Ovary (tissue), 9 donors: ENCODE data around the gene SLC35E4. TPM values are rescaled to one million over a fixed set of nuclear protein-coding genes. Genes with fewer than 3 reads are reported as not detected.

Experiments
- DNase-seq, 5 donors: peaks; one replicate each; pipeline ENCODE4 v3.0.0-alpha.2; 2019 to 2020
- H3K27ac ChIP-seq, 2 donors: fragments of 200-600 bp; one replicate each; pipeline versions ENCODE4 v1.5.1 to v1.8.0; 2019 to 2022
- H3K27me3 ChIP-seq: fragments of 200-600 bp; one replicate; pipeline ENCODE4 v1.8.0; 2022
- H3K36me3 ChIP-seq: fragments of 200-600 bp; sonication (generic); one replicate; pipeline ENCODE4 v1.5.1; 2019
- H3K4me1 ChIP-seq: one replicate; pipeline ENCODE4 v1.8.1; 2013; ENCODE audit warnings: mild to moderate bottlenecking, moderate library complexity; ENCODE audit not compliant: insufficient read depth
- H3K4me3 ChIP-seq: fragments of 200-600 bp; sonication (generic); one replicate; pipeline ENCODE4 v1.5.1; 2017
- H3K9me3 ChIP-seq, 2 donors: fragments of 200-600 bp in 1 of 2; sonication (generic) in 1 of 2; one replicate each; pipeline versions ENCODE4 v1.5.1 to v1.8.1; 2013 to 2019; ENCODE audit warnings: mild to moderate bottlenecking in 1 of 2, moderate library complexity in 1 of 2
- CTCF ChIP-seq, 3 donors: fragments of 450-650 bp in 2 of 3; fragments of 200-600 bp in 1 of 3; IDR thresholded peaks; one replicate each; pipeline versions ENCODE4 v1.5.1 to v1.8.0; 2016 to 2022; ENCODE audit warnings: antibody characterized with exemption in 3 of 3, mild to moderate bottlenecking in 1 of 3
- EP300 ChIP-seq: sonication (generic); formaldehyde crosslinking; IDR thresholded peaks from one replicate; pipeline ENCODE4 v1.6.1; 2017; ENCODE audit warnings: antibody characterized with exemption
- POLR2A ChIP-seq: fragments of 450-650 bp; IDR thresholded peaks from one replicate; pipeline ENCODE4 v1.6.1; 2017; ENCODE audit warnings: antibody characterized with exemption, mild to moderate bottlenecking, moderate library complexity
- WGBS, 3 donors: extraction: QIAGEN DNeasy Blood & Tissue Kit in 1 of 3; methylation state at CpG; one replicate each; pipeline versions ENCODE4 v1.1.5 to v1.1.7; 2013 to 2017; 5-methylcytosine and 5-hydroxymethylcytosine counted together
- intact Hi-C, 4 donors: fragments of 100-400 bp; cut with DNase I; formaldehyde crosslinking; loops; one replicate each; pipeline versions ENCODE4 v1.11.0 to v1.15.1; 2022 to 2023
- polyA plus RNA-seq, 2 donors: library from polyadenylated mRNA; stranded (reverse); fragments of 200-250 nt in 1 of 2; fragments of 350-450 nt in 1 of 2; fragmentation: Illumina TruSeq in 1 of 2; extraction: RNeasy Lipid Tissue Mini Kit (QIAGEN cat#74804) in 1 of 2; gene quantifications; one replicate each; pipeline ENCODE4 v1.2.3, GENCODE V29; 2013 to 2014
- total RNA-seq, 7 donors: library from RNA; depleted of rRNA in 2 of 7; stranded (reverse); fragments of >200 nt in 2 of 7; fragmentation: NEBNext Ultra II Directional in 3 of 7; extraction: Animal tissue kit (Norgen Biotek cat#: 25700) in 3 of 7; gene quantifications; one replicate each; pipeline versions ENCODE4 v1.1.0 to v1.2.4, GENCODE V29; 2016 to 2023
- donor health status: DM: no; HTN: no; CAD: no; lungs with moderate emphysema.
- donor health status: DM: no; HTN: no; CAD: no.
- donor health status: Bipolar disorder and iron deficiency.
- donor health status: DM: yes; HTN: yes; CAD: no.
- donor health status: DM: no; HTN: no; CAD: no.
- donor health status: DM: yes; HTN: yes; CAD: no.

The SLC35E4 gene
- total and polyA plus RNA-seq, 9 donors: 0.90 to 6.7 (median 3.5) TPM

GRCh38 chr22:30609260-30610185 is 26.1 kb upstream of the SLC35E4 start:
- WGBS, 3 donors: 36 to 49% (median 36%) methylated on average over 17 of the region's 17 CpGs
- no peaks in the 10 kb centered on the region for H3K9me3 ChIP-seq
- peaks cover 8% of the 10 kb centered on the region for H3K4me1 ChIP-seq
- peak overlapping the region in 1 of 2 donors; percentile 66 for H3K27ac ChIP-seq
- no peaks in the 10 kb centered on the region for H3K27me3 ChIP-seq
- H3K36me3 ChIP-seq: no peaks in the 10 kb centered on the region
- no peak for TF ChIP-seq POLR2A
- TF ChIP-seq CTCF (IDR thresholded peaks at IDR 0.05): no peak
- TF ChIP-seq EP300: no peak
- DNase-seq: peak in 4 of 5 donors; percentile 41 to 55 (median 52)
- H3K4me3 ChIP-seq: no peak overlapping the region
- intact Hi-C loops: no loop called here

GRCh38 chr22:30610299-30610698 is 25.3 kb upstream of the SLC35E4 start:
- intact Hi-C loops: no loop called here
- Histone ChIP-seq H3K27ac (peak overlapping the region in 1 of 2 donors; percentile 66), H3K9me3 (no peaks in the 10 kb centered on the region), H3K4me1 (peaks cover 7% of the 10 kb centered on the region), H3K27me3 (no peaks in the 10 kb centered on the region), H3K36me3 (no peaks in the 10 kb centered on the region), H3K4me3 (no peak overlapping the region)
- TF ChIP-seq EP300 (no peak), CTCF (IDR thresholded peaks at IDR 0.05) (no peak), POLR2A (no peak)
- 34 to 64% (median 45%) methylated on average over 7 of the region's 7 CpGs for WGBS, 3 donors
- no peak for DNase-seq

- no peaks in the 10 kb centered on the region for H3K36me3 ChIP-seq
- peaks cover 5% of the 10 kb centered on the region for H3K4me1 ChIP-seq
- 96 to 100% (median 97%) methylated on average over 3 of the region's 3 CpGs for WGBS, 3 donors
- DNase-seq: no peak
- TF ChIP-seq POLR2A (no peak), EP300 (no peak), CTCF (IDR thresholded peaks at IDR 0.05) (no peak)
- H3K27ac ChIP-seq: no peak overlapping the region
- intact Hi-C loops: no loop called here
- H3K4me3 ChIP-seq: no peak overlapping the region
- no peaks in the 10 kb centered on the region for H3K9me3 ChIP-seq
- H3K27me3 ChIP-seq: no peaks in the 10 kb centered on the region
Observed at GRCh38 chr22:30611197-30611596, 24.4 kb upstream of the SLC35E4 start.

GRCh38 chr22:30612789-30613188 is 22.8 kb upstream of the SLC35E4 start:
- no peaks in the 10 kb centered on the region for H3K9me3 ChIP-seq
- 94 to 96% (median 95%) methylated on average over 8 of the region's 8 CpGs for WGBS, 3 donors

More at GRCh38 chr22:30612789-30613188, 22.8 kb upstream of the SLC35E4 start:
- Histone ChIP-seq H3K27ac (no peak overlapping the region), H3K36me3 (no peaks in the 10 kb centered on the region), H3K27me3 (no peaks in the 10 kb centered on the region), H3K4me1 (peaks cover 5% of the 10 kb centered on the region), H3K4me3 (no peak overlapping the region)
- DNase-seq: no peak
- intact Hi-C loops: no loop called here
- TF ChIP-seq EP300 (no peak), POLR2A (no peak), CTCF (IDR thresholded peaks at IDR 0.05) (no peak)
